ENCODE results near the gene TBC1D22A.

Gene TBC1D22A

DNA sequence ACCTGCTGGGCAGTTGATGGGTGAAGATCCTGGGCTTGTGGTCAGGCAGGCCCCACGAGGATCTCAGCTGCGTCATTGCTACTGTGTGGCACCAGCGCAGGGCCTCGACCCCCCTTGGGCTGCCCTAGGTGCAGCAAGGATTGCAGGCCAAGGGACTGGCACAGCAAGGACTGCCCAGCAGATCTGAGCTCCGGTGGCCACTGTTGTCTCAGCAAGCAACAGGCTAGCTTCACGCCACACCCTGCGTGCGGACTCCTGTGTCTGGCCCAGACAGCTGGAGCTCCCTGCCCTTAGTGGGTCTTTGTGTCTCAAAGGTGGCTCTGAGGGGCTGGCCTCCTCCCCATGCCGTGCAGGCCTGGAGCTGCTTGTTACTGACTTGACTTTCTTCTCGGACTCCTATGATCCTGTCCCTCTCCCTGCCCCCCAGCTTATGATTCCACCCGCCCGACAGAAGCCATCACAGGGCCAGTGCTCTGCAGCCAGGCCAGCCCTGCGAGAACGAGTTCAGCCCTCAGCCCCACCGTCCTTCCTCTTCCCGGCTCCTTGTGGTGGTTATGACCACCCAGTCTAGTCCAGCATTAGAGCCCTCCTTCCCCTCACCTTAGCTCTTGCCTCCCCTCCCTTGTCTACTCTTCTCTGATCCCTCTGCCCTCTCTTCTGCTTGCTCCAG, 295.6 kb downstream of the TBC1D22A start:
- Histone ChIP-seq H3K9me3 (ENCODE audit: low read length) (no peaks in the 10 kb centered on the region), H3K36me3 (ENCODE audit: insufficient read depth, low read length) (peaks cover 6% of the 10 kb centered on the region), H2AFZ (ENCODE audit: low read depth, low read length) (no peak overlapping the region), H3K27me3 (ENCODE audit: insufficient read depth, low read length) (no peaks in the 10 kb centered on the region), H3K4me1 (ENCODE audit: insufficient read depth, low read length) (no peaks in the 10 kb centered on the region), H3K4me3 (ENCODE audit: low read length) (no peak overlapping the region)

DNA sequence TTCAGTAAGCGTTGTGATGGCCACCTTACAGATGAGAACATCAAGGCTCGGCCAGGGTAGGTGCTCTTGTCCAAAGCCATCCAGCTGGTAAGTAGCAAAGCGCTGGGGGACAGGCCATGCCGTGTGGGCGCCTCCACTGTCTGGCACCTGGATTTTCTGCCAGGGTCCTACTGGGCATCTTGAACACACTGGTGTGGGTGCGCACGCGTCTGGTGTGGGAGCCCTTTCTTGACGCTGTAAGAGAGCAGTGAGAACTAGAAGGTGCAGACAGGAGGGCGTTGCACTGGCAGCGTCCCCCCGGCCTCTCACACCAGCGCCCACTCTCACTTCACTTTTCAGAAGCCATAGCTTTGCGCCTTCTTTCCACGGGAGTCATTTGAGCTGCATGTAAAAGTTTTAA, 296.6 kb downstream of the TBC1D22A start:
- Histone ChIP-seq H3K27me3 (ENCODE audit: insufficient read depth, low read length) (no peaks in the 10 kb centered on the region), H3K9me3 (ENCODE audit: low read length) (no peaks in the 10 kb centered on the region), H2AFZ (ENCODE audit: low read depth, low read length) (no peak overlapping the region), H3K4me1 (ENCODE audit: insufficient read depth, low read length) (no peaks in the 10 kb centered on the region), H3K36me3 (ENCODE audit: insufficient read depth, low read length) (peaks cover 6% of the 10 kb centered on the region), H3K4me3 (ENCODE audit: low read length) (no peak overlapping the region)

DNA sequence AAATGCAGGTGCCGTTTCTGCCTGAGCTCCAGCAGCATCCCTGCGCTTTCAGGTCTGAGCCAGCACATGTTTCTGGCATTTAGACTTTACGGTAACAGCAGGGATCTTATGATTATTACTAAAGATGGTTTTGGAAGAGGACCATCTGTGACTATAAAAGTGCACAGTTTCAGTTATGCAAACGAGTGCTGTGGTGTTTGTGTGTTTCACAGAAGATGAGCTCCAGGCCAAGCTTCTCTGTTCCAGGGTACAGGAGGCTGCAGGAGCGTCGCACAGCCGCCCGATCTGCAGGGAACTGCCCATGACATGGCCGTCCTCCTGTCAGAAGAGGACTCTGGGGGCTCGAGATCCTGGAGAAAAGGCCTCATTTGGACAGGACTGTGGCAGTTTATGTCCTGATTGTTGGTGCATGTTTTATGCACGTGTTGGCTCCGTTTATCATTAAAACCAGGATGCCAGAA, 297.3 kb downstream of the TBC1D22A start:
- no peak overlapping the region for H3K4me3 ChIP-seq (ENCODE audit: low read length)
- no peak overlapping the region for H2AFZ ChIP-seq (ENCODE audit: low read depth, low read length)
- H3K27me3 ChIP-seq (ENCODE audit: insufficient read depth, low read length): no peaks in the 10 kb centered on the region
- peaks cover 6% of the 10 kb centered on the region for H3K36me3 ChIP-seq (ENCODE audit: insufficient read depth, low read length)
- no peaks in the 10 kb centered on the region for H3K9me3 ChIP-seq (ENCODE audit: low read length)
- H3K4me1 ChIP-seq (ENCODE audit: insufficient read depth, low read length): no peaks in the 10 kb centered on the region

DNA sequence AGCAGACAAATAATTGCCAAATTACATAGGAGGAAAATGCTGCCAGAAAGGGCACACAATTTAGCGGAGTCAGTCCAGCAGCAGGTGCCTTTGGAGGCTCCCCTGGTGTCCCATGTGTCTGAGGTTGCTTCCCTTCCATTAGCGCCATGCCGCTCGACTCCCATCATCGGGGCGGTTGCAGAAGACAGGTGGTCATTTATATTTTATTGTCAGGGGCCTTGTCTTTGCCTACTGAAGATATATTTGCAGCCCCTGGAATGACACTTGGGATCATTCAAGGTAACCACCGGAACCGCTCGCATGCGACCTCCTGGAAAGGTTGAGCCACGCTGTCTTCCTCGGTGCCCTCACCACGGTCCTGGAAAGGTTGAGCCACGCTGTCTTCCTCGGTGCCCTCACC, 298.3 kb downstream of the TBC1D22A start:
- H2AFZ ChIP-seq (ENCODE audit: low read depth, low read length): no peak overlapping the region
- H3K9me3 ChIP-seq (ENCODE audit: low read length): no peaks in the 10 kb centered on the region
- peaks cover 6% of the 10 kb centered on the region for H3K36me3 ChIP-seq (ENCODE audit: insufficient read depth, low read length)
- no peaks in the 10 kb centered on the region for H3K4me1 ChIP-seq (ENCODE audit: insufficient read depth, low read length)
- H3K4me3 ChIP-seq (ENCODE audit: low read length): no peak overlapping the region
- H3K27me3 ChIP-seq (ENCODE audit: insufficient read depth, low read length): no peaks in the 10 kb centered on the region

DNA sequence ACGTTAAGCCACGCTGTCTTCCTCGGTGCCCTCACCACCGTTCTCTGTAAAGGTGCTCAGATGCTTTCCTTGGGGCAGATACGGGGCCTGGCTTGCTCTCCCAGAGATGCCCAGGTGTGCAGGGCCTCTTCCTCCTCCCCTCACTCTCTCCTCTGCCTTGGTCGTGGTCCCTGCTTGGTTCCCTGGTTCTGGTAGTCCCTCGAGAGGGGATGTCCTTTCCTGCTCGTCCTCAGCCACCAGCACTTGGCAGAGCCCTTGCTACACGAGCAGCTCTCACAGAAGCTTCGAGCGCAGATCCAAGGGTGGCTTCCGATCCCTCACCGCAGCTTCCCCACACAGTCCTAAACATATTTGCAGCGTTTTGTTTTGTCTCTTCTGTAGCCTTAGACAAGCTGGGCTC, 298.8 kb downstream of the TBC1D22A start:
- Histone ChIP-seq H3K9me3 (ENCODE audit: low read length) (no peaks in the 10 kb centered on the region), H2AFZ (ENCODE audit: low read depth, low read length) (no peak overlapping the region), H3K36me3 (ENCODE audit: insufficient read depth, low read length) (peaks cover 6% of the 10 kb centered on the region), H3K4me3 (ENCODE audit: low read length) (no peak overlapping the region), H3K27me3 (ENCODE audit: insufficient read depth, low read length) (no peaks in the 10 kb centered on the region), H3K4me1 (ENCODE audit: insufficient read depth, low read length) (no peaks in the 10 kb centered on the region)

DNA sequence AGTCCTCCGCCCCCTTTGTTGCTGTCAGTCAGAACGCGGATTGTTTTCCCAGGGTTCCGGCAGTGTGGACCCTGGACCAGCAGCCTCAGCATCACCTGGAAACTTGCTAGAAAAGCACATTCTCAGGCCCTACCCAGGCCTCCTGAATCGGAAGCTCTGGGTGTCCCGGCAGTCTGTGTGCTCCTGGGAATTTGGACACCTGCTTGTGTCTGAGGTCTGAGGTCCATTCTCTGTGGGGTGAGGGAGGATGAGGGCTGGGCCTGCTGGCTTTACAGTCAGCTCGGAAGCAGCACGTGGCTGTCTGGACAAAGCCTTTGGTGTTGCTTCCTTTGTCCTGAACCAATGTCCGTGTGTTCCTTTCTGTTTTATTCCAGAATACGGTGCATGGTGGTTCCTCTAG, 299.7 kb downstream of the TBC1D22A start:
- Histone ChIP-seq H3K4me1 (ENCODE audit: insufficient read depth, low read length) (peaks cover under 1% of the 10 kb centered on the region), H3K36me3 (ENCODE audit: insufficient read depth, low read length) (peaks cover 6% of the 10 kb centered on the region), H3K4me3 (ENCODE audit: low read length) (no peak overlapping the region), H2AFZ (ENCODE audit: low read depth, low read length) (no peak overlapping the region), H3K9me3 (ENCODE audit: low read length) (no peaks in the 10 kb centered on the region), H3K27me3 (ENCODE audit: insufficient read depth, low read length) (no peaks in the 10 kb centered on the region)

DNA sequence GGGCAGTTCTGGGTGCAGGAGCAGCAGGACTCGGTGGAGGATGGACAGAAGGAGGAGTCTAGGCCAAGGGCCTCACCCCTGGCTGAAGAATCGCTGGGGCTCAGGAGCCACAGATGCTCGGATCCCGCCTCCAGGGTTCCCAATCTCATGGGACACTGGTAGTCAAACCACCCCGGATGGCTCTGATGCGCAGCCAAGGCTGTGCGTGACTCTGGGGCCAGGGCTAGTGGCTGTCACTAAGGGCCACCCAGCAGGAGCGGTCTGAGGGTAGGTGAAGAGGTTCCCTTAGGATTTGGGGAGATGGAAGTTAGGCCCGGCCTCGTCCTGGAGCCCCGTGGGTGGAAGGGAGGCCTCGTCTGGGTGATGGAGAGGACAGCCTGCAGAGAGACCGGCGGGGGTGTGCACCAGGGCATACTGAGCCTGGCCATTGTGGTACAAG, 300.6 kb downstream of the TBC1D22A start:
- Histone ChIP-seq H3K4me1 (ENCODE audit: insufficient read depth, low read length) (peaks cover 6% of the 10 kb centered on the region), H3K27me3 (ENCODE audit: insufficient read depth, low read length) (no peaks in the 10 kb centered on the region), H3K9me3 (ENCODE audit: low read length) (no peaks in the 10 kb centered on the region), H3K36me3 (ENCODE audit: insufficient read depth, low read length) (peaks cover 6% of the 10 kb centered on the region), H3K4me3 (ENCODE audit: low read length) (no peak overlapping the region), H2AFZ (ENCODE audit: low read depth, low read length) (no peak overlapping the region)

DNA sequence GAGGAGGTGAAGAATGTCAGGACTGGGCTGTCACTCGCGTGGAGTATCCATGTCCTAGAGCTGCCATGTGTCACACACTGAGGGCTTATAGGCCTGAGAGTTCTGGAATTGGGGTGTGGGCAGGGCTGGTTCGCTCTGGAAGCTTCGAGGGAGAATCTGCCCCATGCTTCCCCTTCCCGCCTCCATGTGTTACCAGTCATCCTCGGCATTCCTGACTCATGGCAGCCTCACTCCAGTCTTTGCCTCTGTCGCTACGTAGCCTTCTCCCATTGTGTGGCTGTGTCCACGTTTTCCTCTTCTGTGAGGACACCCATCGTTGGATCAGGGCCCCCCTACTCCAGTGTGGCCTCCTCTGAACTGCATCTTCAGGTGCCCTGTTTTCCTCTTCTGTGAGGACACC, 301.2 kb downstream of the TBC1D22A start:
- peaks cover 6% of the 10 kb centered on the region for H3K36me3 ChIP-seq (ENCODE audit: insufficient read depth, low read length)
- no peak overlapping the region for H3K4me3 ChIP-seq (ENCODE audit: low read length)
- no peak overlapping the region for H2AFZ ChIP-seq (ENCODE audit: low read depth, low read length)
- no peaks in the 10 kb centered on the region for H3K9me3 ChIP-seq (ENCODE audit: low read length)
- H3K27me3 ChIP-seq (ENCODE audit: insufficient read depth, low read length): no peaks in the 10 kb centered on the region
- peaks cover 6% of the 10 kb centered on the region for H3K4me1 ChIP-seq (ENCODE audit: insufficient read depth, low read length)

DNA sequence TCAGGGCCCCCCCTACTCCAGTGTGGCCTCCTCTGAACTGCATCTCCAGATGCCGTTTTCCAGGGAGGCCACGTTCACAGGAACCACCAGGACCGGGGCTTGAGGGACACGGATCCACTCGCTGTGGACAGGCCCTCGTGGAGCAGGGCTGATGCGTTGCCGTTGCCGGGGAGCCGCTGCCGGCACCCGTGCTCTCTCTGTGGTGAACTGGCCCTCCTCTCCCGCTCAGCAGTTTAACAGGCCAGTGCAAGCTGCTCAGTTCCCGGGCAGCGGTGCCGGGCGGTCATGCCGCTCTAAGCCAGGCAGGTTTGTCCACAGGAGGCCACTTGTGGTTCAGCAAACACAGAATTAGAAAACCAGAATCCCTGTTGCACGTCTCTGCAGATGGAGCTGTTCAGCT, 301.6 kb downstream of the TBC1D22A start:
- H3K4me1 ChIP-seq (ENCODE audit: insufficient read depth, low read length): peaks cover 6% of the 10 kb centered on the region

DNA sequence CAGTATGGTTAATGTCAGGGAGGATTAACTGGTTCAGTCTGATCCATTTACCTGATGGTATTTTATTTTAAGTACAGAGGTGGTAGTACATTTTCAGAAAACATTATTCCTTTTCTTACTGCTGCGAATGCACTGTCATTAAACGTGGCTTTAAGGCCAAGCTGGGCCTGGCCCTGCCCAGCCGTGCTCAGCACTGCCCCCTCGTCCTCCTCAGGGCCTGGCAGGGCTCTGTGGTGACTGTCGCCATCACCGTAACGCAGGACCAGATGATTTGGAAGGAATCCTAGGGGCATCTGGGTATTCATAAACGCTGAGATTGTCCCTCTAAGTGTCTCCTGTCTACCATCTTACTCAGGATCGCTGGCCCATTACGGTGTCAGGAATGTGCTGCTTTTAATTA, 302.0 kb downstream of the TBC1D22A start:
- Histone ChIP-seq H2AFZ (ENCODE audit: low read depth, low read length) (no peak overlapping the region), H3K9me3 (ENCODE audit: low read length) (no peaks in the 10 kb centered on the region), H3K4me3 (ENCODE audit: low read length) (no peak overlapping the region), H3K27me3 (ENCODE audit: insufficient read depth, low read length) (no peaks in the 10 kb centered on the region), H3K4me1 (ENCODE audit: insufficient read depth, low read length) (peaks cover 6% of the 10 kb centered on the region), H3K36me3 (ENCODE audit: insufficient read depth, low read length) (peaks cover 6% of the 10 kb centered on the region)

More for the DNA sequence above, 301.6 kb downstream of the TBC1D22A start:
- no peak overlapping the region for H2AFZ ChIP-seq (ENCODE audit: low read depth, low read length)
- peaks cover 6% of the 10 kb centered on the region for H3K36me3 ChIP-seq (ENCODE audit: insufficient read depth, low read length)
- no peak overlapping the region for H3K4me3 ChIP-seq (ENCODE audit: low read length)
- no peaks in the 10 kb centered on the region for H3K9me3 ChIP-seq (ENCODE audit: low read length)
- H3K27me3 ChIP-seq (ENCODE audit: insufficient read depth, low read length): no peaks in the 10 kb centered on the region

DNA sequence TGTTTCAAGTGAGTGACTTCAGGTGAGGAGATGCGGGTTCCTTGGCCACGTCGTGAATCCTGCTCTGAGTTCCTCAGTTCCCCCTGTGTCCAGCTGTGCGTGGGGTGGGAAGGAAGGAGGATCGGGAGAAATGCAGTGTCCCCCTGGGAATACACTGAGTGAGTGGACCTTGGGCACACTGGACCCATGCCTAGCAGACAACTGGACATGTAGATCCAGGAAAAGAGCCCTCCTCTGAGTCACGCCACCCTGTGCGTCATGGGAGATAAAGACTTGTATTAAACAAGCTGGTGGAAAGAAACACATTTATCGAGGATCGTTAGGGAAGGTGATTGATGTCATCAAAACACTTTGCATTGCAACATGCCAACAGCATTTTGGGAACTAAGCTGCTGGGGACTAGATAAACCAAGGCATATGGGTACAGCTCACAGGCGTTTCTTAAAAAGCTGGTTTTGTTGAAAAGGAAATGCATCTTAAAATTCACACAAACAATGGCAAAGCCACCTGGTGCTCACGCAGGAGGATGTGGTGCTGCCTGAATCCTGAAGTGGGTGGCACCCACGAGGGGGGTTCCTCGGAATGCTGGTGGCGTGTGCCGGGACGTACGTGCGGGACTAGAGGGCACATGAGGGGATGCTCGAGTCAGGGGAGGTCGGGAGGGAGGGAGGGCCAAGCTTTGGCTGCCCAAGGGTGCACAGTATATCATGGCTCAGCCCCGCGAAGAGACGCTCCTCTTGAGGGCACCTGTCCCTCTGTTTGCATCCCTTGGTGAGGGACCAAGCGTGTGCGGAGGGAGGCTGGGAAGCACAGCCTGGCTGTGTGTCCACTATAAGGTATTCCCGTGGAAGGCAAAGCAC, 303.5 kb downstream of the TBC1D22A start:
- H3K9me3 ChIP-seq (ENCODE audit: low read length): no peaks in the 10 kb centered on the region
- peaks cover 4% of the 10 kb centered on the region for H3K36me3 ChIP-seq (ENCODE audit: insufficient read depth, low read length)
- H2AFZ ChIP-seq (ENCODE audit: low read depth, low read length): no peak overlapping the region
- no peak overlapping the region for H3K4me3 ChIP-seq (ENCODE audit: low read length)
- no peaks in the 10 kb centered on the region for H3K27me3 ChIP-seq (ENCODE audit: insufficient read depth, low read length)
- peaks cover 6% of the 10 kb centered on the region for H3K4me1 ChIP-seq (ENCODE audit: insufficient read depth, low read length)

DNA sequence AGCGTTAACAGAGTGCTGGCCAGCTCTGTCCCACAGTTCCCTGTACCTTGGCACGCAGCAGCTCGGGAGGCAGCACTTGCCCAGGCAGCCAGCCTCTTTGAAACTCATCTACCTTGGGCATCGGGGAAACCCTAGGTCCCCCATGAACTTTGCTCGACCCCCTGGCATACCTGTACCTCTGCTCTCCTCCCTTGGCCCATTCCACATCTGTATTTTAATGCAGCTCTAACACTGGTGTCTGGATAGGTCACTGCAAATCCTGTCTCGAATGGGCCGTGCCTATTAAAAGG, 304.1 kb downstream of the TBC1D22A start:
- Histone ChIP-seq H3K4me3 (ENCODE audit: low read length) (no peak overlapping the region), H3K27me3 (ENCODE audit: insufficient read depth, low read length) (no peaks in the 10 kb centered on the region), H3K36me3 (ENCODE audit: insufficient read depth, low read length) (no peaks in the 10 kb centered on the region), H3K9me3 (ENCODE audit: low read length) (no peaks in the 10 kb centered on the region), H3K4me1 (ENCODE audit: insufficient read depth, low read length) (peaks cover 6% of the 10 kb centered on the region), H2AFZ (ENCODE audit: low read depth, low read length) (no peak overlapping the region)

DNA sequence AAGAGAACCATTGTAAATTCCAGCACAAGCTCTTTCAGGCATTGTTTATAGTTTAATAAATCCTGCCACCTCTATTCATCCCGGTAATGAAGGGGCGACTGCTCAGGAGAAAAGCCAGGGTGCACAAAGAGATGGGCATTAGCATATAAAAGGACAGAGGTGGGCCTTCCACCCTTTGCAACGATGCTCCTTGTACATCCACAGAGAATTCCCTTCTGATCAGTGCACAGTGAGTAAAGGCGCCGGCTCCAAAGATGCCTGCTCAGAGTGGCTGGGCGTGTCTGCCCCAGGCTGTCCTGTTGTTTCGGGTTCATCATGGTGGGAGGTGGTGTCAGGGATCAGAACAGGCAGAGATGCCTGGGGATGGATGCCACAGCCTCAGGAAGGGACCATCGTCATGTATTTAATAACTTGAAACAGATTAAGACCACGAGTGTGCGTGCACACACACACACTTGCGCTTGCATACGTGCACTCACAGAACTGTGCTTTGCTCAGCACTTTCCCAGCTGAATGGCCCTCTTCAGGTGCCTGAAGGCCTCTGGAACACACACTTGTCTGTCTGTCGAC, 305.0 kb downstream of the TBC1D22A start:
- H3K9me3 ChIP-seq (ENCODE audit: low read length): no peaks in the 10 kb centered on the region
- no peak overlapping the region for H3K4me3 ChIP-seq (ENCODE audit: low read length)
- no peaks in the 10 kb centered on the region for H3K27me3 ChIP-seq (ENCODE audit: insufficient read depth, low read length)
- H3K4me1 ChIP-seq (ENCODE audit: insufficient read depth, low read length): peaks cover 6% of the 10 kb centered on the region
- no peaks in the 10 kb centered on the region for H3K36me3 ChIP-seq (ENCODE audit: insufficient read depth, low read length)
- H2AFZ ChIP-seq (ENCODE audit: low read depth, low read length): no peak overlapping the region
